GM12878 (cell line): ENCODE data around the gene HHAT. TPM values are rescaled to one million over a fixed set of nuclear protein-coding genes. Genes with fewer than 3 reads are reported as not detected.

ENCODE experiments used
- ZNF687 ChIP-seq: fragments of 450-650 bp; IDR thresholded peaks from 2 replicates; pipeline ENCODE4 v1.6.1; 2017; ENCODE audit warnings: mild to moderate bottlenecking, moderate library complexity
- polyA plus RNA-seq, 11 experiments: library from polyadenylated mRNA; depleted of rRNA in 4 of 11; unstranded in 6 of 11; stranded (reverse) in 5 of 11; fragments of >200 nt; fragmentation: Nextera tagmentation in 4 of 11; fragmentation: Illumina TruSeq in 1 of 11; extraction: Ambion mirVana in 4 of 11; extraction: Trizol in 1 of 11; gene quantifications; 1 replicate in 1 of 11; 2 replicates in 10 of 11; pipeline versions ENCODE4 v1.2.1 to v1.2.3, GENCODE V29; 2011 to 2016; ENCODE audit warnings: inconsistent platforms in 2 of 11, missing spikeins in 2 of 11, low read depth in 1 of 11
- small RNA-seq: library from RNA; depleted of rRNA; stranded (forward); fragments of <200 nt; gene quantifications from one replicate; pipeline ENCODE3, GENCODE V24; 2014
- total RNA-seq, 4 experiments: library from RNA; depleted of rRNA in 3 of 4; stranded (reverse); fragments of >200 nt in 3 of 4; fragmentation: Illumina TruSeq in 1 of 4; extraction: Trizol in 1 of 4; gene quantifications; 2 replicates each; pipeline versions ENCODE4 v1.2.1 to v1.2.3, GENCODE V29; 2013 to 2021

Gene HHAT
- total and polyA plus RNA-seq, 10 of the 15 experiments (the other 5 are each of a cell fraction or from before 2014, with no cell fraction given), result 1.2 to 37.6 (median 2.6) TPM

- TF ChIP-seq ZNF687, result no peak
Observed at GRCh38 chr1:210724768-210725167, 396.1 kb downstream of the HHAT start (continued).

Small RNAs within 50 kb of the gene (small RNA-seq; reads per million reads assigned to genes)
- gene RNU5A-8P, result 42.7 reads per million, percentile 98 among the genes with 10 or more reads in this experiment

Other genes with a start within 250 kb of the HHAT start
- not detected in 2 replicates for gene SERTAD4, start 96.1 kb upstream of the HHAT start, total RNA-seq (2014; rRNA removed)
- gene SERTAD4, start 96.1 kb upstream of the HHAT start, total RNA-seq (2014; rRNA removed; fragmentation: Illumina TruSeq; extraction: Trizol), result not detected in 2 replicates
- not detected in 2 replicates for gene SERTAD4, start 96.1 kb upstream of the HHAT start, total RNA-seq (2021)
- gene SERTAD4, start 96.1 kb upstream of the HHAT start, polyA plus RNA-seq (2011; rRNA removed), result not detected in 2 replicates
- gene SERTAD4, start 96.1 kb upstream of the HHAT start, polyA plus RNA-seq (2014; fragmentation: Illumina TruSeq; extraction: Trizol), result not detected in 2 replicates
- not detected for gene SERTAD4, start 96.1 kb upstream of the HHAT start, polyA plus RNA-seq (2014; fragmentation: Nextera tagmentation; extraction: Ambion mirVana)
- gene SERTAD4, start 96.1 kb upstream of the HHAT start, polyA plus RNA-seq (2014; rRNA removed), result not detected in 2 replicates
- not detected for gene SERTAD4, start 96.1 kb upstream of the HHAT start, polyA plus RNA-seq (2016; fragmentation: Nextera tagmentation; extraction: Ambion mirVana)